GM23338 (cell line): ENCODE results near the gene PARVB. TPM values are rescaled to one million over a fixed set of nuclear protein-coding genes. Genes with fewer than 3 reads are reported as not detected.
A peak's percentile ranks its signal among the peaks of the same experiment; 100 is the strongest.

Experiments used
- ATAC-seq: fragments of 200-7000 bp; cut with Tn5 transposase; 3 replicates; pipeline ENCODE4 v1.9.1; 2020
- DNase-seq: peaks from one replicate; pipeline ENCODE4 v3.0.0-alpha.2; 2015; ENCODE audit warnings: low spot score
- H2AFZ ChIP-seq: fragments of 200-600 bp; sonication (generic); 2 replicates; pipeline ENCODE4 v1.8.0; 2016; ENCODE audit warnings: antibody characterized with exemption, mild to moderate bottlenecking, moderate library complexity
- H3F3A ChIP-seq: fragments of 200-600 bp; sonication (generic); replicated peaks from 2 replicates; pipeline ENCODE4 v1.8.0; 2017; ENCODE audit warnings: antibody characterized with exemption, mixed run types, low read depth
- H3K27ac ChIP-seq: fragments of 200-600 bp; sonication (generic); 2 replicates; pipeline ENCODE4 v1.6.1; 2016; ENCODE audit warnings: low read depth
- H3K27me3 ChIP-seq: fragments of 200-600 bp; sonication (generic); 2 replicates; pipeline ENCODE4 v1.8.0; 2016; ENCODE audit warnings: mild to moderate bottlenecking, mixed run types, moderate library complexity; ENCODE audit not compliant: insufficient read depth
- H3K36me3 ChIP-seq: fragments of 200-600 bp; sonication (generic); 2 replicates; pipeline ENCODE4 v1.8.0; 2016; ENCODE audit warnings: mild to moderate bottlenecking; ENCODE audit not compliant: insufficient read depth
- H3K4me1 ChIP-seq: fragments of 200-600 bp; sonication (generic); 2 replicates; pipeline ENCODE4 v1.8.0; 2016; ENCODE audit warnings: mild to moderate bottlenecking, moderate library complexity; ENCODE audit not compliant: insufficient read depth
- H3K4me2 ChIP-seq: fragments of 200-600 bp; sonication (generic); 2 replicates; pipeline ENCODE4 v1.7.1; 2017; ENCODE audit warnings: mixed run types
- H3K4me3 ChIP-seq: fragments of 200-600 bp; sonication (generic); 2 replicates; pipeline ENCODE4 v1.6.1; 2016; ENCODE audit warnings: mixed run types
- H3K79me2 ChIP-seq: fragments of 200-600 bp; sonication (generic); replicated peaks from 2 replicates; pipeline ENCODE4 v1.8.0; 2017; ENCODE audit warnings: mild to moderate bottlenecking; ENCODE audit not compliant: insufficient read depth
- H3K9me2 ChIP-seq: fragments of 200-600 bp; sonication (generic); 2 replicates; pipeline ENCODE4 v1.8.0; 2017; ENCODE audit not compliant: insufficient read depth
- H4K20me1 ChIP-seq: fragments of 200-600 bp; sonication (generic); replicated peaks from 2 replicates; pipeline ENCODE4 v1.8.0; 2017; ENCODE audit warnings: mild to moderate bottlenecking; ENCODE audit not compliant: insufficient read depth
- H3K27ac Mint-ChIP-seq: 2 replicates; pipeline ENCODE4 v1.8.0; 2020; ENCODE audit warnings: inconsistent platforms, mild to moderate bottlenecking, moderate library complexity, mixed read lengths
- H3K27me3 Mint-ChIP-seq: 3 replicates; pipeline ENCODE4 v1.8.0; 2022; ENCODE audit warnings: low read depth, mild to moderate bottlenecking, moderate library complexity, mixed read lengths, inconsistent platforms; ENCODE audit not compliant: insufficient read depth, poor library complexity
- H3K36me3 Mint-ChIP-seq: 3 replicates; pipeline ENCODE4 v1.8.0; 2021; ENCODE audit warnings: low read depth, mild to moderate bottlenecking, inconsistent platforms, moderate library complexity, mixed read lengths
- H3K4me1 Mint-ChIP-seq: 3 replicates; pipeline ENCODE4 v1.8.0; 2020; ENCODE audit warnings: mild to moderate bottlenecking, inconsistent platforms, mixed read lengths
- H3K4me3 Mint-ChIP-seq: 3 replicates; pipeline ENCODE4 v1.8.0; 2021; ENCODE audit warnings: moderate library complexity, mild to moderate bottlenecking, inconsistent platforms, mixed read lengths
- H3K9me3 Mint-ChIP-seq: 3 replicates; pipeline ENCODE4 v1.8.0; 2020; ENCODE audit warnings: moderate library complexity, mild to moderate bottlenecking, inconsistent platforms, mixed read lengths
- CREB1 ChIP-seq: fragments of 250-450 bp; sonication (Bioruptor Pico); IDR thresholded peaks from 2 replicates; pipeline ENCODE4 v1.5.0; 2020; ENCODE audit warnings: low read depth, mild to moderate bottlenecking, moderate library complexity
- EZH2phosphoT487 ChIP-seq: fragments of 200-600 bp; sonication (generic); IDR thresholded peaks from one replicate; pipeline ENCODE4 v1.8.1; 2018; ENCODE audit warnings: antibody characterized with exemption; ENCODE audit not compliant: unreplicated experiment
- JUNB ChIP-seq: IDR thresholded peaks from one replicate; pipeline ENCODE4 v1.6.1; 2016; ENCODE audit warnings: antibody characterized with exemption; ENCODE audit not compliant: unreplicated experiment
- POLR2AphosphoS5 ChIP-seq: IDR thresholded peaks from 2 replicates; pipeline ENCODE4 v1.6.1; 2016; ENCODE audit warnings: antibody characterized with exemption, low read depth
- STAT1 ChIP-seq: IDR thresholded peaks from one replicate; pipeline ENCODE4 v1.6.1; 2016; ENCODE audit warnings: antibody characterized with exemption; ENCODE audit not compliant: unreplicated experiment
- ZNF331 ChIP-seq: fragments of 250-450 bp; sonication (Bioruptor Pico); IDR thresholded peaks from 2 replicates; pipeline ENCODE4 v1.5.0; 2020; ENCODE audit warnings: low read depth, mild to moderate bottlenecking, moderate library complexity
- polyA plus RNA-seq: library from polyadenylated mRNA; unstranded; fragments of >200 nt; fragmentation: Nextera tagmentation; extraction: Ambion mirVana; gene quantifications from 2 replicates; pipeline ENCODE4 v1.2.1, GENCODE V29; 2016
- total RNA-seq: library from RNA; depleted of rRNA; stranded (reverse); fragments of >200 nt; shearing (Covaris generic); gene quantifications from 2 replicates; pipeline ENCODE4 v1.2.3, GENCODE V29; 2014
- TF ChIP-seq, protein P1 (sequence below), 2 experiments: fragments of 200-600 bp in 1 of 2; sonication (generic) in 1 of 2; conservative IDR thresholded peaks; 2 replicates each; pipeline versions ENCODE4 v1.5.1 to v1.6.1; 2016 to 2017; ENCODE audit warnings: antibody characterized with exemption in 2 of 2, low read depth in 2 of 2, mild to moderate bottlenecking in 2 of 2, moderate library complexity in 1 of 2
- TF ChIP-seq, protein P2 (sequence below): IDR thresholded peaks from one replicate; pipeline ENCODE4 v1.6.1; 2018; ENCODE audit warnings: antibody characterized with exemption; ENCODE audit not compliant: unreplicated experiment
- TF ChIP-seq, protein P3 (sequence below): IDR thresholded peaks from 2 replicates; pipeline ENCODE4 v1.6.1; 2016; ENCODE audit warnings: antibody characterized with exemption

PARVB gene
- total and polyA plus RNA-seq, 2 experiments from 2014 or later, result 4.3 to 7.7 TPM

DNA sequence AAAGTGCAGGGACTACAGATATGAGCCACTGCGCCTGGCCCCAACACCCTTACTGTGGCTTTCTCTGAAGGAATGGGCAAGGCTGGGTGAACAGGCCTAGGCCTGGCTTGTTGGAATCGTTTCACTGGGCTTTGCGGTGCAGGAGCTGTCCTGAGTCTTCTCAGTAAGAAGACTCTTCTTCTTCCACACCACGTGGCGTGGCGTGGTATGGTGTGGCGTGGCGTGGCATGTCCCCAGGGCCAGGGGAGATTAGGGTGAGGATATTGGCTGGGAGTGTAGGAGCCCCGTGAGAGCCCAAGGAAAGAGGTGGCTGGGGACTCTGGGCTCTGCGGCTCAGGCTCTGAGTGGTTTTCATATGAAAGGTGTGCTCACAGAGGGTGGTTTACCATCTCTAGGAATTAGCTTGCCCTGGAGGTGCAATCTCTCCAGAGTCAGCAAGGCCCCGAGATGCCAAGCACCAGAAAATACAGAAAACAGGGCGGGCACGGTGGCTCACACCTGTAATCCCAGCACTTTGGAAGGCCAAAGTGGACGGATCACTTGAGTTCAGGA, 70.7 kb downstream of the PARVB start:
- no peaks in the 10 kb centered on the region for H3K27me3 ChIP-seq
- no peak overlapping the region for H2AFZ ChIP-seq
- H3K4me3 Mint-ChIP-seq, result no peak overlapping the region
- H3K36me3 Mint-ChIP-seq, result 0 out of 3 replicates have a peak, but pooled peaks cover 2% of the 10 kb centered on the region
- ATAC-seq, result peak; percentile 68
- H3K4me3 ChIP-seq, result no peak overlapping the region
- no peaks in the 10 kb centered on the region for H3F3A ChIP-seq
- no peaks in the 10 kb centered on the region; the same call in 1 of the 2 replicates for H3K36me3 ChIP-seq
- H4K20me1 ChIP-seq, result no peaks in the 10 kb centered on the region
- no peak overlapping the region for H3K4me2 ChIP-seq
- no peak for DNase-seq
- no peaks in the 10 kb centered on the region for H3K79me2 ChIP-seq
- no peaks in the 10 kb centered on the region for H3K9me2 ChIP-seq
- peaks cover 12% of the 10 kb centered on the region for H3K27me3 Mint-ChIP-seq
- peaks cover 9% of the 10 kb centered on the region for H3K4me1 Mint-ChIP-seq
- no peak for TF ChIP-seq STAT1
- no peak for TF ChIP-seq CREB1 (CRISPR knock-in tag)
- TF ChIP-seq, protein P1, sequence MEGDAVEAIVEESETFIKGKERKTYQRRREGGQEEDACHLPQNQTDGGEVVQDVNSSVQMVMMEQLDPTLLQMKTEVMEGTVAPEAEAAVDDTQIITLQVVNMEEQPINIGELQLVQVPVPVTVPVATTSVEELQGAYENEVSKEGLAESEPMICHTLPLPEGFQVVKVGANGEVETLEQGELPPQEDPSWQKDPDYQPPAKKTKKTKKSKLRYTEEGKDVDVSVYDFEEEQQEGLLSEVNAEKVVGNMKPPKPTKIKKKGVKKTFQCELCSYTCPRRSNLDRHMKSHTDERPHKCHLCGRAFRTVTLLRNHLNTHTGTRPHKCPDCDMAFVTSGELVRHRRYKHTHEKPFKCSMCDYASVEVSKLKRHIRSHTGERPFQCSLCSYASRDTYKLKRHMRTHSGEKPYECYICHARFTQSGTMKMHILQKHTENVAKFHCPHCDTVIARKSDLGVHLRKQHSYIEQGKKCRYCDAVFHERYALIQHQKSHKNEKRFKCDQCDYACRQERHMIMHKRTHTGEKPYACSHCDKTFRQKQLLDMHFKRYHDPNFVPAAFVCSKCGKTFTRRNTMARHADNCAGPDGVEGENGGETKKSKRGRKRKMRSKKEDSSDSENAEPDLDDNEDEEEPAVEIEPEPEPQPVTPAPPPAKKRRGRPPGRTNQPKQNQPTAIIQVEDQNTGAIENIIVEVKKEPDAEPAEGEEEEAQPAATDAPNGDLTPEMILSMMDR (conservative IDR thresholded peaks at IDR 0.05; ENCODE audit: low read depth in 2 of 2), result no peak
- TF ChIP-seq, protein P2, sequence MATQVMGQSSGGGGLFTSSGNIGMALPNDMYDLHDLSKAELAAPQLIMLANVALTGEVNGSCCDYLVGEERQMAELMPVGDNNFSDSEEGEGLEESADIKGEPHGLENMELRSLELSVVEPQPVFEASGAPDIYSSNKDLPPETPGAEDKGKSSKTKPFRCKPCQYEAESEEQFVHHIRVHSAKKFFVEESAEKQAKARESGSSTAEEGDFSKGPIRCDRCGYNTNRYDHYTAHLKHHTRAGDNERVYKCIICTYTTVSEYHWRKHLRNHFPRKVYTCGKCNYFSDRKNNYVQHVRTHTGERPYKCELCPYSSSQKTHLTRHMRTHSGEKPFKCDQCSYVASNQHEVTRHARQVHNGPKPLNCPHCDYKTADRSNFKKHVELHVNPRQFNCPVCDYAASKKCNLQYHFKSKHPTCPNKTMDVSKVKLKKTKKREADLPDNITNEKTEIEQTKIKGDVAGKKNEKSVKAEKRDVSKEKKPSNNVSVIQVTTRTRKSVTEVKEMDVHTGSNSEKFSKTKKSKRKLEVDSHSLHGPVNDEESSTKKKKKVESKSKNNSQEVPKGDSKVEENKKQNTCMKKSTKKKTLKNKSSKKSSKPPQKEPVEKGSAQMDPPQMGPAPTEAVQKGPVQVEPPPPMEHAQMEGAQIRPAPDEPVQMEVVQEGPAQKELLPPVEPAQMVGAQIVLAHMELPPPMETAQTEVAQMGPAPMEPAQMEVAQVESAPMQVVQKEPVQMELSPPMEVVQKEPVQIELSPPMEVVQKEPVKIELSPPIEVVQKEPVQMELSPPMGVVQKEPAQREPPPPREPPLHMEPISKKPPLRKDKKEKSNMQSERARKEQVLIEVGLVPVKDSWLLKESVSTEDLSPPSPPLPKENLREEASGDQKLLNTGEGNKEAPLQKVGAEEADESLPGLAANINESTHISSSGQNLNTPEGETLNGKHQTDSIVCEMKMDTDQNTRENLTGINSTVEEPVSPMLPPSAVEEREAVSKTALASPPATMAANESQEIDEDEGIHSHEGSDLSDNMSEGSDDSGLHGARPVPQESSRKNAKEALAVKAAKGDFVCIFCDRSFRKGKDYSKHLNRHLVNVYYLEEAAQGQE, result no peak
- no peak for TF ChIP-seq ZNF331 (CRISPR knock-in tag)
- TF ChIP-seq, protein P3, sequence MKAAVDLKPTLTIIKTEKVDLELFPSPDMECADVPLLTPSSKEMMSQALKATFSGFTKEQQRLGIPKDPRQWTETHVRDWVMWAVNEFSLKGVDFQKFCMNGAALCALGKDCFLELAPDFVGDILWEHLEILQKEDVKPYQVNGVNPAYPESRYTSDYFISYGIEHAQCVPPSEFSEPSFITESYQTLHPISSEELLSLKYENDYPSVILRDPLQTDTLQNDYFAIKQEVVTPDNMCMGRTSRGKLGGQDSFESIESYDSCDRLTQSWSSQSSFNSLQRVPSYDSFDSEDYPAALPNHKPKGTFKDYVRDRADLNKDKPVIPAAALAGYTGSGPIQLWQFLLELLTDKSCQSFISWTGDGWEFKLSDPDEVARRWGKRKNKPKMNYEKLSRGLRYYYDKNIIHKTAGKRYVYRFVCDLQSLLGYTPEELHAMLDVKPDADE, result no peak
- no peak for TF ChIP-seq EZH2phosphoT487
- no peak for TF ChIP-seq POLR2AphosphoS5
- TF ChIP-seq JUNB, result no peak
- no peak overlapping the region for H3K27ac ChIP-seq
- no peak overlapping the region for H3K27ac Mint-ChIP-seq
- no peaks in the 10 kb centered on the region for H3K9me3 Mint-ChIP-seq
- no peaks in the 10 kb centered on the region for H3K4me1 ChIP-seq
